HG02884 (cell line): ENCODE measurements around the gene DBH.

Experiments used
- ATAC-seq: cut with Tn5 transposase; IDR thresholded peaks from one replicate; pipeline ENCODE4 v1.9.1; 2021; ENCODE audit warnings: mild to moderate bottlenecking, moderate library complexity; ENCODE audit not compliant: unreplicated experiment

Gene DBH

GRCh38 chr9:133635533-133636531 lies at the start of gene DBH:
Gene DBH (plus strand): TSS chr9:133636363. CDS start chr9:133636372, 9 bp downstream.
- ATAC-seq: no peak

GRCh38 chr9:133587051-133587450 lies 49.1 kb upstream of the DBH start:
- ATAC-seq: no peak

GRCh38 chr9:133587466-133587865 lies 48.7 kb upstream of the DBH start:
- no peak for ATAC-seq

GRCh38 chr9:133589454-133590227 lies 46.5 kb upstream of the DBH start:
- ATAC-seq: no peak

GRCh38 chr9:133590231-133590855 lies 45.8 kb upstream of the DBH start:
- no peak for ATAC-seq

GRCh38 chr9:133591116-133591910 lies 44.9 kb upstream of the DBH start:
- no peak for ATAC-seq

- ATAC-seq: no peak
Observed at GRCh38 chr9:133591985-133592384, 44.2 kb upstream of the DBH start.

- no peak for ATAC-seq
Observed at GRCh38 chr9:133592731-133593409, 43.3 kb upstream of the DBH start.

- no peak for ATAC-seq
Observed at GRCh38 chr9:133593587-133594253, 42.4 kb upstream of the DBH start.

- ATAC-seq: no peak
Observed at GRCh38 chr9:133594310-133594709, 41.9 kb upstream of the DBH start.

GRCh38 chr9:133595910-133596309 lies 40.3 kb upstream of the DBH start:
- ATAC-seq: no peak

- no peak for ATAC-seq
Observed at GRCh38 chr9:133597316-133597957, 38.7 kb upstream of the DBH start.

- no peak for ATAC-seq
Observed at GRCh38 chr9:133598978-133599377, 37.2 kb upstream of the DBH start.

GRCh38 chr9:133599470-133600173 lies 36.5 kb upstream of the DBH start:
- ATAC-seq: no peak

- no peak for ATAC-seq
Observed at GRCh38 chr9:133600739-133601138, 35.4 kb upstream of the DBH start.

GRCh38 chr9:133601746-133602145 lies 34.4 kb upstream of the DBH start:
- ATAC-seq: no peak

- ATAC-seq: no peak
Observed at GRCh38 chr9:133602277-133602676, 33.9 kb upstream of the DBH start.
